GM12878 (cell line): Measurements from ENCODE around the gene TRIM62. TPM values are rescaled to one million over a fixed set of nuclear protein-coding genes. Genes with fewer than 3 reads are reported as not detected.

ENCODE experiments used
- ATAC-seq: fragments of 200-7000 bp; cut with Tn5 transposase; 3 replicates; pipeline ENCODE4 v1.9.1; 2020; ENCODE audit warnings: mild to moderate bottlenecking, moderate library complexity
- BruUV-seq: library from RNA; stranded (reverse); fragments of 400-500 nt; replicated peaks from 2 replicates; lab custom pipeline; 2021; lab: Mats Ljungman, UMichigan
- CTCF ChIA-PET: fragments of 300-600 bp; sonication (Branson Sonifier 250); formaldehyde crosslinking; extraction: SDS; loops from one replicate; lab custom pipeline; 2021; ENCODE audit warnings: inconsistent platforms; lab: Yijun Ruan, JAX
- POLR2A ChIA-PET: fragments of 350-600 bp; formaldehyde crosslinking; extraction: SDS; loops from one replicate; lab custom pipeline; 2021; ENCODE audit warnings: inconsistent platforms; lab: Charles Lee
- RAD21 ChIA-PET: fragments of 300-600 bp; sonication (Branson Sonifier 250); formaldehyde crosslinking; loops from one replicate; lab custom pipeline; 2023; ENCODE audit warnings: antibody characterized with exemption; ENCODE audit not compliant: unreplicated experiment; lab: Charles Lee
- SMC1A ChIA-PET: fragments of 300-600 bp; sonication (Branson Sonifier 250); formaldehyde crosslinking; loops from one replicate; lab custom pipeline; 2023; ENCODE audit not compliant: unreplicated experiment, uncharacterized antibody; lab: Charles Lee
- DNase-seq: peaks from one replicate; pipeline ENCODE4 v3.0.0-alpha.2; 2011; ENCODE audit warnings: low read depth, low spot score
- FAIRE-seq: peaks from 3 replicates; lab custom pipeline; 2011; peaks lifted over from hg19 to GRCh38; lab: Jason Lieb, UNC
- H2AFZ ChIP-seq: 2 replicates; pipeline ENCODE4 v1.6.0; 2011; ENCODE audit warnings: low read depth, low read length, control low read depth; ENCODE audit not compliant: control insufficient read depth
- H3K27ac ChIP-seq: 2 replicates; pipeline ENCODE4 v1.5.1; 2011; ENCODE audit warnings: control low read depth; ENCODE audit not compliant: control insufficient read depth, insufficient read depth
- H3K27me3 ChIP-seq, 2 experiments: replicated peaks in 1 of 2; 2 replicates each; pipeline versions ENCODE4 v1.6.0 to v1.6.1; 2011; ENCODE audit warnings: low read length in 1 of 2; ENCODE audit not compliant: control insufficient read depth in 2 of 2, insufficient read depth in 2 of 2
- H3K36me3 ChIP-seq, 2 experiments: 2 replicates each; pipeline ENCODE4 v1.5.1; 2011; ENCODE audit warnings: low read length in 1 of 2; ENCODE audit not compliant: control insufficient read depth in 2 of 2, insufficient read depth in 2 of 2
- H3K4me1 ChIP-seq: 2 replicates; pipeline ENCODE4 v1.6.1; 2011; ENCODE audit warnings: mild to moderate bottlenecking, low read length, moderate library complexity, mixed read lengths; ENCODE audit not compliant: control insufficient read depth, insufficient read depth
- H3K4me2 ChIP-seq: 2 replicates; pipeline ENCODE4 v1.6.0; 2011; ENCODE audit warnings: control low read depth; ENCODE audit not compliant: control insufficient read depth, insufficient read depth
- H3K4me3 ChIP-seq: fragments of 200-600 bp; sonication (generic); 2 replicates; pipeline ENCODE4 v1.5.1; 2016
- H3K79me2 ChIP-seq: 2 replicates; pipeline ENCODE4 v1.6.0; 2011; ENCODE audit warnings: low read length; ENCODE audit not compliant: control insufficient read depth, insufficient read depth
- H3K9ac ChIP-seq: 2 replicates; pipeline ENCODE4 v1.8.0; 2011; ENCODE audit warnings: low read length, control low read depth, mixed read lengths; ENCODE audit not compliant: control insufficient read depth, insufficient read depth
- H3K9me3 ChIP-seq: replicated peaks from 3 replicates; pipeline ENCODE4 v1.5.1; 2011; ENCODE audit warnings: mild to moderate bottlenecking, low read length; ENCODE audit not compliant: control insufficient read depth, insufficient read depth
- H4K20me1 ChIP-seq: 2 replicates; pipeline ENCODE4 v1.6.0; 2011; ENCODE audit not compliant: control insufficient read depth, insufficient read depth
- CREM ChIP-seq: IDR thresholded peaks from 2 replicates; pipeline ENCODE4 v1.6.1; 2014; ENCODE audit warnings: antibody characterized with exemption, low read depth
- RB1 ChIP-seq: fragments of 450-650 bp; formaldehyde crosslinking; IDR thresholded peaks from 2 replicates; pipeline ENCODE4 v1.6.1; 2017; ENCODE audit warnings: mild to moderate bottlenecking, borderline replicate concordance
- RCOR1 ChIP-seq: conservative IDR thresholded peaks from 2 replicates; pipeline ENCODE4 v1.6.1; 2012; ENCODE audit warnings: low read depth, low read length, improper control_type of control experiment
- RFX5 ChIP-seq: IDR thresholded peaks from 2 replicates; pipeline ENCODE4 v1.6.1; 2011; ENCODE audit warnings: low read depth, low read length, improper control_type of control experiment
- STAT1 ChIP-seq: fragments of 450-650 bp; conservative IDR thresholded peaks from 2 replicates; pipeline ENCODE4 v1.6.1; 2014; ENCODE audit warnings: antibody characterized with exemption, mild to moderate bottlenecking
- WGBS: methylation state at CpG from one replicate; pipeline ENCODE4 v1.1.6; 2016; ENCODE audit warnings: low lambda C conversion rate; ENCODE audit not compliant: insufficient replicate concordance, insufficient coverage; ENCODE audit errors: missing lambda C conversion rate; 5-methylcytosine and 5-hydroxymethylcytosine counted together
- in situ Hi-C: fragments of 300-500 bp; cut with MboI; formaldehyde crosslinking; loops from 9 replicates; pipeline ENCODE4 v1.14.3; 2018; ENCODE audit warnings: mixed read lengths
- intact Hi-C: fragments of 100-400 bp; cut with micrococcal nuclease; formaldehyde crosslinking; loops from one replicate; pipeline ENCODE4 v1.14.2; 2022; ENCODE audit not compliant: unreplicated experiment
- polyA plus RNA-seq, 11 experiments: library from polyadenylated mRNA; depleted of rRNA in 4 of 11; unstranded in 6 of 11; stranded (reverse) in 5 of 11; fragments of >200 nt; fragmentation: Nextera tagmentation in 4 of 11; fragmentation: Illumina TruSeq in 1 of 11; extraction: Ambion mirVana in 4 of 11; extraction: Trizol in 1 of 11; gene quantifications; 1 replicate in 1 of 11; 2 replicates in 10 of 11; pipeline versions ENCODE4 v1.2.1 to v1.2.3, GENCODE V29; 2011 to 2016; ENCODE audit warnings: inconsistent platforms in 2 of 11, missing spikeins in 2 of 11, low read depth in 1 of 11
- total RNA-seq, 4 experiments: library from RNA; depleted of rRNA in 3 of 4; stranded (reverse); fragments of >200 nt in 3 of 4; fragmentation: Illumina TruSeq in 1 of 4; extraction: Trizol in 1 of 4; gene quantifications; 2 replicates each; pipeline versions ENCODE4 v1.2.1 to v1.2.3, GENCODE V29; 2013 to 2021
- TF ChIP-seq, protein P1 (sequence below): fragments of 450-650 bp; IDR thresholded peaks from 2 replicates; pipeline ENCODE4 v1.6.1; 2017; ENCODE audit warnings: mild to moderate bottlenecking, moderate library complexity
- TF ChIP-seq, protein P2 (sequence below): IDR thresholded peaks from 2 replicates; pipeline ENCODE4 v1.6.1; 2011; ENCODE audit warnings: borderline replicate concordance, low read depth, mild to moderate bottlenecking, moderate library complexity, mixed read lengths, low read length; ENCODE audit not compliant: insufficient read depth; ENCODE audit errors: extremely low read length

The TRIM62 gene
- total and polyA plus RNA-seq, 10 of the 15 experiments (the other 5 are each of a cell fraction or from before 2014, with no cell fraction given): 0.52 to 4.2 (median 1.9) TPM

GRCh38 chr1:33175865-33176264 is 6.0 kb downstream of the TRIM62 start (continued):
- TF ChIP-seq, protein P1, sequence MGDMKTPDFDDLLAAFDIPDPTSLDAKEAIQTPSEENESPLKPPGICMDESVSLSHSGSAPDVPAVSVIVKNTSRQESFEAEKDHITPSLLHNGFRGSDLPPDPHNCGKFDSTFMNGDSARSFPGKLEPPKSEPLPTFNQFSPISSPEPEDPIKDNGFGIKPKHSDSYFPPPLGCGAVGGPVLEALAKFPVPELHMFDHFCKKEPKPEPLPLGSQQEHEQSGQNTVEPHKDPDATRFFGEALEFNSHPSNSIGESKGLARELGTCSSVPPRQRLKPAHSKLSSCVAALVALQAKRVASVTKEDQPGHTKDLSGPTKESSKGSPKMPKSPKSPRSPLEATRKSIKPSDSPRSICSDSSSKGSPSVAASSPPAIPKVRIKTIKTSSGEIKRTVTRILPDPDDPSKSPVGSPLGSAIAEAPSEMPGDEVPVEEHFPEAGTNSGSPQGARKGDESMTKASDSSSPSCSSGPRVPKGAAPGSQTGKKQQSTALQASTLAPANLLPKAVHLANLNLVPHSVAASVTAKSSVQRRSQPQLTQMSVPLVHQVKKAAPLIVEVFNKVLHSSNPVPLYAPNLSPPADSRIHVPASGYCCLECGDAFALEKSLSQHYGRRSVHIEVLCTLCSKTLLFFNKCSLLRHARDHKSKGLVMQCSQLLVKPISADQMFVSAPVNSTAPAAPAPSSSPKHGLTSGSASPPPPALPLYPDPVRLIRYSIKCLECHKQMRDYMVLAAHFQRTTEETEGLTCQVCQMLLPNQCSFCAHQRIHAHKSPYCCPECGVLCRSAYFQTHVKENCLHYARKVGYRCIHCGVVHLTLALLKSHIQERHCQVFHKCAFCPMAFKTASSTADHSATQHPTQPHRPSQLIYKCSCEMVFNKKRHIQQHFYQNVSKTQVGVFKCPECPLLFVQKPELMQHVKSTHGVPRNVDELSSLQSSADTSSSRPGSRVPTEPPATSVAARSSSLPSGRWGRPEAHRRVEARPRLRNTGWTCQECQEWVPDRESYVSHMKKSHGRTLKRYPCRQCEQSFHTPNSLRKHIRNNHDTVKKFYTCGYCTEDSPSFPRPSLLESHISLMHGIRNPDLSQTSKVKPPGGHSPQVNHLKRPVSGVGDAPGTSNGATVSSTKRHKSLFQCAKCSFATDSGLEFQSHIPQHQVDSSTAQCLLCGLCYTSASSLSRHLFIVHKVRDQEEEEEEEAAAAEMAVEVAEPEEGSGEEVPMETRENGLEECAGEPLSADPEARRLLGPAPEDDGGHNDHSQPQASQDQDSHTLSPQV: no peak
- TF ChIP-seq RCOR1 (no peak), STAT1 (no peak), RFX5 (no peak), RB1 (no peak), CREM (no peak)

DNA sequence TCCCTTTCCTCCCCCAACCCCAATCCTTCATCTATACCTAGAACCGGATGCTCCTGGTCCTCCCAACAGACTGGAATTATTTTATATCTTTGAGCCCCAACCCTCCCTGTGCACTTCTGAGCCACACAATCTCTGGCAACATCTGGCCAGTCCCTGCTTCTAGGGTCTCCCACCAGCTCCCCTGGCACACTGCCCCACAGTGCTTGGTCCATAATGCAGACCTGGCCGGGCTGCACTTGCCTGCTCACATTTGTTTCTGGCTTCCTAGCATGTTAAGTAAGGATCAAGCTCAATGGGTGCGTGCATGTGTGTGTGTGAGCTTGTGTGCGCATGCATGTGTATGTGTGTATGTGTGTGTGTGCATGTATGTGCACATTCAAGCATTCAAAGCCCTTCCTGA is 8.8 kb downstream of the TRIM62 start:
- no peak overlapping the region for H3K4me2 ChIP-seq
- no peaks in the 10 kb centered on the region for H3K36me3 ChIP-seq
- H3K9ac ChIP-seq: no peak overlapping the region
- in situ Hi-C loops: no loop called here
- H3K27ac ChIP-seq: no peak overlapping the region
- SMC1A ChIA-PET: interaction anchor here (0.6 to 1.2 kb wide), 3 partner anchors 11 to 25 kb away, joined by 3 to 5 read pairs (median 3); no protein-coding TSS in a partner anchor
- no peak overlapping the region for H3K4me3 ChIP-seq
- no peaks in the 10 kb centered on the region for H3K27me3 ChIP-seq
- no TSS peak for BruUV-seq
- TF ChIP-seq, protein P2, sequence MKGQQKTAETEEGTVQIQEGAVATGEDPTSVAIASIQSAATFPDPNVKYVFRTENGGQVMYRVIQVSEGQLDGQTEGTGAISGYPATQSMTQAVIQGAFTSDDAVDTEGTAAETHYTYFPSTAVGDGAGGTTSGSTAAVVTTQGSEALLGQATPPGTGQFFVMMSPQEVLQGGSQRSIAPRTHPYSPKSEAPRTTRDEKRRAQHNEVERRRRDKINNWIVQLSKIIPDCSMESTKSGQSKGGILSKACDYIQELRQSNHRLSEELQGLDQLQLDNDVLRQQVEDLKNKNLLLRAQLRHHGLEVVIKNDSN: no peak
- RAD21 ChIA-PET: no interaction called here
- no peaks in the 10 kb centered on the region; the same call in 1 of the 2 replicates for H4K20me1 ChIP-seq
- no peak overlapping the region for H2AFZ ChIP-seq
- intact Hi-C loops: no loop called here
- DNase-seq: no peak
- FAIRE-seq: no peak
- H3K4me1 ChIP-seq: no peaks in the 10 kb centered on the region
- 56% methylated on average over 4 of the region's 4 CpGs for WGBS
- no peak for ATAC-seq
- CTCF ChIA-PET: interaction anchor here (0.6 to 2.0 kb wide), 6 partner anchors 25 to 162 kb away, joined by 3 to 7 read pairs (median 3); no protein-coding TSS in a partner anchor
- H3K79me2 ChIP-seq: no peaks in the 10 kb centered on the region
- POLR2A ChIA-PET: no interaction called here
- H3K9me3 ChIP-seq: no peaks in the 10 kb centered on the region
